Heart left ventricle (tissue), 16 donors: Measurements from ENCODE around the gene ERBB4. TPM values are rescaled to one million over a fixed set of nuclear protein-coding genes. Genes with fewer than 3 reads are reported as not detected.

Experiments
- ATAC-seq, 4 donors: fragments of 200-7000 bp; cut with Tn5 transposase; one replicate each; pipeline ENCODE4 v1.9.1; 2020 to 2022; ENCODE audit warnings: moderate library complexity in 4 of 4, mild to moderate bottlenecking in 3 of 4, moderate number of reproducible peaks in 1 of 4
- DNase-seq, 5 donors: peaks; one replicate each; pipeline ENCODE4 v3.0.0-alpha.2; 2020
- H3K27ac ChIP-seq, 12 donors: fragments of 200-600 bp; sonication (generic) in 4 of 12; one replicate each; pipeline versions ENCODE4 v1.5.0 to v1.8.0; 2016 to 2022; ENCODE audit warnings: mild to moderate bottlenecking in 2 of 12
- H3K27me3 ChIP-seq, 9 donors: fragments of 200-600 bp; sonication (generic) in 2 of 9; one replicate each; pipeline versions ENCODE4 v1.5.1 to v1.8.0; 2016 to 2022; ENCODE audit warnings: mild to moderate bottlenecking in 3 of 9
- H3K36me3 ChIP-seq, 9 donors: fragments of 200-600 bp; sonication (generic) in 2 of 9; one replicate each; pipeline versions ENCODE4 v1.5.0 to v1.8.0; 2018 to 2022; ENCODE audit warnings: mild to moderate bottlenecking in 2 of 9
- H3K4me1 ChIP-seq, 12 donors: fragments of 200-600 bp; sonication (generic) in 4 of 12; one replicate each; pipeline versions ENCODE4 v1.5.0 to v1.8.0; 2016 to 2022; ENCODE audit warnings: mild to moderate bottlenecking in 3 of 12
- H3K4me3 ChIP-seq, 12 donors: fragments of 200-600 bp; sonication (generic) in 4 of 12; one replicate each; pipeline versions ENCODE4 v1.5.0 to v1.8.0; 2017 to 2022; ENCODE audit warnings: mild to moderate bottlenecking in 9 of 12, moderate library complexity in 4 of 12
- H3K9me3 ChIP-seq, 12 donors: fragments of 200-600 bp; sonication (generic) in 4 of 12; one replicate each; pipeline versions ENCODE4 v1.5.0 to v1.8.0; 2016 to 2022; ENCODE audit warnings: mild to moderate bottlenecking in 1 of 12
- CTCF ChIP-seq, 12 donors: fragments of 200-600 bp; sonication (generic) in 4 of 12; IDR thresholded peaks; one replicate each; pipeline versions ENCODE4 v1.5.0 to v1.8.0; 2018 to 2022; ENCODE audit warnings: antibody characterized with exemption in 12 of 12, mild to moderate bottlenecking in 5 of 12
- POLR2A ChIP-seq, 2 donors: fragments of 450-650 bp; IDR thresholded peaks; one replicate each; pipeline ENCODE4 v1.6.1; 2017; ENCODE audit warnings: antibody characterized with exemption in 2 of 2, mild to moderate bottlenecking in 2 of 2, moderate library complexity in 2 of 2
- WGBS, 4 donors: extraction: QIAGEN DNeasy Blood & Tissue Kit in 2 of 4; methylation state at CpG; one replicate each; pipeline versions ENCODE4 v1.1.5 to v1.1.7; 2013 to 2018; 5-methylcytosine and 5-hydroxymethylcytosine counted together
- intact Hi-C, 10 donors: fragments of 100-400 bp; cut with DNase I; formaldehyde crosslinking; loops; one replicate each; pipeline versions ENCODE4 v1.11.1 to v1.14.2; 2022
- polyA plus RNA-seq, 2 donors: library from polyadenylated mRNA; stranded (reverse); fragments of 200-250 nt; gene quantifications; one replicate each; pipeline ENCODE4 v1.2.3, GENCODE V29; 2013
- total RNA-seq, 9 donors: library from RNA; depleted of rRNA in 2 of 9; stranded (reverse); fragments of >200 nt in 2 of 9; fragmentation: NEBNext Ultra II Directional in 3 of 9; extraction: Animal tissue kit (Norgen Biotek cat#: 25700) in 3 of 9; gene quantifications; one replicate each; pipeline versions ENCODE4 v1.1.0 to v1.2.4, GENCODE V29; 2016 to 2023
- donor health status: ischemic (EF 13 %, LVEDD 7.1; RV severe dilation, severe dysfunction).
- donor health status: healthy with polysubstance abuse.
- donor health status: DM: no; HTN: yes; CAD: no.
- donor health status: DM: no; HTN: no; CAD: no.
- donor health status: ischemic (EF 25% LVEDD 6.9; RV normal size, moderate dysfunction).
- donor health status: ischemic (EF 25% LVEDD 5.7; RV mildly dilated, moderate dysfunction).
- donor health status: healthy.
- donor health status: DM: yes; HTN: yes; CAD: no.
- donor health status: ischemic (EF 35%, LVEDD 5.7; RV mildly dilated, moderate dysfunction).
- donor health status: nonischemic (EF 11% LVEDD 7.7; RV severe dilation, severe dysfunction).
- donor health status: DM: yes; HTN: yes; CAD: no.
- donor health status: PGD.
- donor health status: ischemic (EF 29% LVEDD 5.4; RV normal size, mild dysfunction).
- donor health status: nonischemic (EF 23%, LVEDD 6.1; RV moderate dilation, normal function).

The ERBB4 gene
- total and polyA plus RNA-seq, 11 donors = 1.3 to 29.5 (median 11.7) TPM

DNA sequence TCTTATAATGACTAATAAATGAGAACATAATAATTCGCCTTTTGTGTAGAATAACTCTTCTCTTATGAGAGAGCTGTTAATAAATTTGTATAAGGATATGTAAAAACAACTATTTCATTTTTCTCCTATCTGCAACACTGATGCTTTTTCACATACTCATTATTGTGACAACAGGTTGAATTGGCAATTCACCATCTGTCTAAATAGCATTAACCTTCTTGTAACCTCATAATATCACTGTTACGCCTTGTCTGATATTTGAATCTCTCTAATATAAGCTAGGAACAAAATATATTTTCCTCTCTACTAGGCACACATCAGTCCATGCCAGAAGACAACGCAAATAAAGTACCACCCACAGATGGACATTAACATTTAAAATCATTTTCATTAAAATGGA, 1043.3 kb downstream of the ERBB4 start:
- intact Hi-C loops = no loop called here
- TF ChIP-seq POLR2A (IDR thresholded peaks at IDR 0.05) (no peak), CTCF (IDR thresholded peaks at IDR 0.05) (no peak)
- Histone ChIP-seq H3K9me3 (no peaks in the 10 kb centered on the region), H3K4me1 (no peaks in the 10 kb centered on the region), H3K4me3 (no peak overlapping the region), H3K27ac (no peak overlapping the region), H3K36me3 (no peaks in the 10 kb centered on the region), H3K27me3 (no peaks in the 10 kb centered on the region)
- DNase-seq = no peak
- no peak for ATAC-seq
- WGBS, 4 donors = 80 to 88% (median 85%) methylated on average over 3 of the region's 3 CpGs

DNA sequence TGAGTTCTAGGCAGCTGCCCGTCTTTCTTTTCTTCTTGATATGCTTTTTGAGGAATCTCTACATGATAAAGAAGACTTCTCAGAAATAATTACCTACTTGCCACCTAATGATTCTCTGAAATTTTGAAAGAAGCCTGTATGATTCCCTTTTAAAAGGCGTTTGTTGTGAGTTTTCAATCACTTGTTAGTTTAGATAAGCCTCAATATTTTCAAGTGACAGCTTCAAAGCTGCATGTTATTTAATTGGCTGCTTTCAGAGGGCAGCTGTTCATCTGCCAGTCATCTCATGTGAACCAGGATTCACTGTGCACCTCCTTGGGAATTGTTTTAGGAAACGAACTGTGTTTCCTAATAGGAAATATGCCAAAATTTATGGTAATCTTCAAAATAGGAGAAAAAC, 1044.1 kb downstream of the ERBB4 start:
- Histone ChIP-seq H3K27ac (no peak overlapping the region), H3K4me3 (no peak overlapping the region), H3K27me3 (no peaks in the 10 kb centered on the region), H3K4me1 (no peaks in the 10 kb centered on the region), H3K36me3 (no peaks in the 10 kb centered on the region), H3K9me3 (no peaks in the 10 kb centered on the region)
- TF ChIP-seq POLR2A (IDR thresholded peaks at IDR 0.05) (no peak), CTCF (IDR thresholded peaks at IDR 0.05) (no peak)
- 28 to 42% (median 36%) methylated on average over 3 of the region's 3 CpGs for WGBS, 4 donors
- intact Hi-C loops = no loop called here
- ATAC-seq (no peak), DNase-seq (no peak)

DNA sequence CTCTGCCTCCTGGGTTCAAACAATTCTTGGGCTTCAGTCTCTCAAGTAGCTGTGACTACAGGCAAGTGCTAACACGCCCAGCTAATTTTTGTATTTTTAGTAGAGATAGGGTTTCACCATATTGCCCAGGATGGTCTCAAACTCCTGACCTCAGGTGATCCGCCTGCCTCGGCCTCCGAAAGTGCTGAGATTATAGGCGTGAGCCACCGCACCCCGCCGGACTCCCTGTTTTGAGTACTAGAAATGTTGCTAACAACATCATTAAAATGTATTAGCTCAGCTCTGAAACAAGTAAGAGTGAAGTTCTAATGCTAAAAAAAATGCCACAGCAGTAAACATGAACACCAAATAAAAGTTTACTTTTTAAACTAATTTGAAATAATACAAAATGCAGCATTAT, 1044.5 kb downstream of the ERBB4 start:
- Histone ChIP-seq H3K4me3 (no peak overlapping the region), H3K27ac (no peak overlapping the region), H3K9me3 (no peaks in the 10 kb centered on the region), H3K27me3 (no peaks in the 10 kb centered on the region), H3K36me3 (no peaks in the 10 kb centered on the region), H3K4me1 (no peaks in the 10 kb centered on the region)
- TF ChIP-seq CTCF (IDR thresholded peaks at IDR 0.05) = no peak
- TF ChIP-seq POLR2A (IDR thresholded peaks at IDR 0.05) = no peak
- no peak for DNase-seq
- WGBS, 4 donors = 80 to 90% (median 87%) methylated on average over 8 of the region's 8 CpGs
- no peak for ATAC-seq
- intact Hi-C loops = no loop called here

- H3K27ac ChIP-seq = no peak overlapping the region
- WGBS, 4 donors = 79 to 91% (median 83%) methylated on average over 2 of the region's 2 CpGs
- H3K4me3 ChIP-seq = no peak overlapping the region
- no peaks in the 10 kb centered on the region for H3K4me1 ChIP-seq
- intact Hi-C loops = no loop called here
- DNase-seq (no peak), ATAC-seq (no peak)
- TF ChIP-seq CTCF (IDR thresholded peaks at IDR 0.05) = no peak
- TF ChIP-seq POLR2A (IDR thresholded peaks at IDR 0.05) = no peak
- H3K9me3 ChIP-seq = no peaks in the 10 kb centered on the region
- no peaks in the 10 kb centered on the region for H3K27me3 ChIP-seq
- H3K36me3 ChIP-seq = no peaks in the 10 kb centered on the region
Measured at GRCh38 chr2:211487733-211488132, 1050.9 kb downstream of the ERBB4 start.
